AG09319 (cell line): ENCODE measurements around the gene UBE2F.
"Not testable (repeated sequence)": the region's sequence is repeated elsewhere in the genome, so short reads cannot be mapped to it uniquely, and the experiment has no call there.

ENCODE experiments used
- DNase-seq: peaks from one replicate; pipeline ENCODE4 v3.0.0-alpha.2; 2010; ENCODE audit warnings: low read depth; ENCODE audit errors: extremely low read depth
- TF ChIP-seq, protein P1 (sequence below): IDR thresholded peaks from 2 replicates; pipeline ENCODE4 v1.5.1; 2011; ENCODE audit warnings: low read depth, mild to moderate bottlenecking, inconsistent platforms, low read length, moderate library complexity

The UBE2F gene

DNA sequence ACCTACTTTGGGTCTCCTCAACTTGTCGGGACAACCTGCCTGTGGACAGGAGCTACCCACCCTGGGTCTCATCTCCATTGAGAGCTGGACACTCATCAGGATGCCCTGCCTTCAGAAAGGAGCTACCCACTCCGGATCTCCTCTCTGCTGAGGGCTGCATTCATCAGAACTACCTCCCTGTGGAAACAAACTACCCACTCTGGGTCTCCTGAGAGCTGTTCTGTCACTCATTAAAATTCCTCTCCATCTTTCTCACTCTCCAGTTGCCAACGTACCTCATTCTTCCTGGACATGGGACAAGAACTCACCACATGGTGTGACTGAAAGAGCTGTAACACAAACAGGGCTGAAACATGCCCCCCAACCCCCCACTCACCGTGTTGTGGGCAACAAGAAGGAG, 22.5 kb upstream of the UBE2F start:
- TF ChIP-seq, protein P1, sequence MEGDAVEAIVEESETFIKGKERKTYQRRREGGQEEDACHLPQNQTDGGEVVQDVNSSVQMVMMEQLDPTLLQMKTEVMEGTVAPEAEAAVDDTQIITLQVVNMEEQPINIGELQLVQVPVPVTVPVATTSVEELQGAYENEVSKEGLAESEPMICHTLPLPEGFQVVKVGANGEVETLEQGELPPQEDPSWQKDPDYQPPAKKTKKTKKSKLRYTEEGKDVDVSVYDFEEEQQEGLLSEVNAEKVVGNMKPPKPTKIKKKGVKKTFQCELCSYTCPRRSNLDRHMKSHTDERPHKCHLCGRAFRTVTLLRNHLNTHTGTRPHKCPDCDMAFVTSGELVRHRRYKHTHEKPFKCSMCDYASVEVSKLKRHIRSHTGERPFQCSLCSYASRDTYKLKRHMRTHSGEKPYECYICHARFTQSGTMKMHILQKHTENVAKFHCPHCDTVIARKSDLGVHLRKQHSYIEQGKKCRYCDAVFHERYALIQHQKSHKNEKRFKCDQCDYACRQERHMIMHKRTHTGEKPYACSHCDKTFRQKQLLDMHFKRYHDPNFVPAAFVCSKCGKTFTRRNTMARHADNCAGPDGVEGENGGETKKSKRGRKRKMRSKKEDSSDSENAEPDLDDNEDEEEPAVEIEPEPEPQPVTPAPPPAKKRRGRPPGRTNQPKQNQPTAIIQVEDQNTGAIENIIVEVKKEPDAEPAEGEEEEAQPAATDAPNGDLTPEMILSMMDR: no peak
- DNase-seq: no peak

DNA sequence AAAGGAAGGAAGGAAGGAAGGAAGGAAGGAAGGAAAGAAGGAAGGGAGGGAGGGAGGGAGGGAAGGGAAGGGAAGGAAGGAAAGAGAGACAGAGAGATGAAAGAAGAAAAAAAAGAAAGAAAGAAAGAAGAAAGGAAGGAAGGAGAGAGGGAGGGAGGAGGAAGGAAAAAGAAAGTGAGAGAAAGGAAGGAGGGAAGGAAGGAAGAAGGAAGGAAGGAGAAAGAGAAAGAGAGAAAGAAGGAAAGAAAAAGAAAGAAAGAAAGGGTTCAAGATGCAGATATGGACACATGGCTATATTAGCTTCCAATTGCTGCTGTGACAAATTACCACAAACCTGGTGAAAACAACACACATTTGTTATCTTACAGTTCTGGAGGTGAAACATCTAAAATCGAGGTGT, 20.4 kb upstream of the UBE2F start:
- no peak for DNase-seq

DNA sequence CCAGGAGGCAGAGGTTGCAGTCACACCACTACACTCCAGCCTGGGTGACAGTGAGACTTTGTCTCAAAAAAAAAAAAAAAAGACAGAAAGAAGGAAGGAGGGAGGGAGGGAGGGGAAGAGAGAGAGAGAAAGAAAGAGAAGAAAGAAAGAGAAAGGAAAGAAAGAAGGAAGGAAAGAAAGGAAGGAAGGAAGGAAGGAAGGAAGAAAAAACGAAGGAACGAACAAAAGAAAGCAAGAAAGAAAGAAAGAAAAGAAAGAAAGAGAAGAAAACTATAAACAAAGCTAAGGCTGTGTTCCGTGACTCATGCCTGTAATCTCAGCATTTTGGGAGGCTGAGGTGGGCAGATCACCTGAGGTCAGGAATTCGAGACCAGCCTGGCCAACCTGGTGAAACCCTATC, 15.5 kb upstream of the UBE2F start:
- not testable (repeated sequence) for DNase-seq

More for the DNA sequence above, 20.4 kb upstream of the UBE2F start:
- TF ChIP-seq, protein P1: no peak

DNA sequence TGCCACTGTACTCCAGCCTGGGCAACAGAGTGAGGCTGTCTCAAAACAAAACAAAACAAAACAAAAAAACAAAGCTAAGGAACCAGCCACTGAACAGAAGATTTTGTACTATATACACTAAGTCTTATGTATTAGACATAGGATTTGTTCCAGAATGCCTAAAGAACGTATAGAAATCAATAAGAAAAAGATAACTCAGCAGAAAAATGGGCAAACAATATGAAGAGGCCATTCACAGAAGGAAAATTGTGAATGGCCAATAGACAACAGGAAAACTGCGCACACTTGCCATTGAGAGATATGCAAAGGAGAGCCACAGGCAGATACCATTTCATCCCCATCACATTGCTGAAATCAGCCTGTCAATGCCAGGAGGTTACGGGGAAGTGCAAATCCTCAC, 14.9 kb upstream of the UBE2F start:
- DNase-seq: no peak
- TF ChIP-seq, protein P1: no peak

DNA sequence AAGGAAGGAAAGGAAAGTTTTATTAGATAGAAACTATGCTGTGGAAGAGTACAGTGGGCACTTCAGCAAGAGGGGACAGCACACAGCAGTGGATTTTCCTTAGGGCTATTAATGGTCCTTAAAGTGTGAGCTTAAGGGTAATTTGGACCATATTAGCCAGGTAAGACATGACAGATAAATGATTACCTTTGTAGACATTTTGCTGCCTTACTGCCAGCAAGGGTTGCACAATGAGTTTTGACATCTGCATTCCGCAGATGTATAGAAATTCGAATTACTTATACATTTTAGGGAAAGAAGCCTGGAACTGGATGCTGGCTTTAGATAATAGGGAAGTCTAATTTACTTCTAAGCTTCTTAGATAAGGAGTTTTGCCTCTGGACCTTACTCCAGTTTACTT, 14.0 kb upstream of the UBE2F start:
- no peak for DNase-seq

DNA sequence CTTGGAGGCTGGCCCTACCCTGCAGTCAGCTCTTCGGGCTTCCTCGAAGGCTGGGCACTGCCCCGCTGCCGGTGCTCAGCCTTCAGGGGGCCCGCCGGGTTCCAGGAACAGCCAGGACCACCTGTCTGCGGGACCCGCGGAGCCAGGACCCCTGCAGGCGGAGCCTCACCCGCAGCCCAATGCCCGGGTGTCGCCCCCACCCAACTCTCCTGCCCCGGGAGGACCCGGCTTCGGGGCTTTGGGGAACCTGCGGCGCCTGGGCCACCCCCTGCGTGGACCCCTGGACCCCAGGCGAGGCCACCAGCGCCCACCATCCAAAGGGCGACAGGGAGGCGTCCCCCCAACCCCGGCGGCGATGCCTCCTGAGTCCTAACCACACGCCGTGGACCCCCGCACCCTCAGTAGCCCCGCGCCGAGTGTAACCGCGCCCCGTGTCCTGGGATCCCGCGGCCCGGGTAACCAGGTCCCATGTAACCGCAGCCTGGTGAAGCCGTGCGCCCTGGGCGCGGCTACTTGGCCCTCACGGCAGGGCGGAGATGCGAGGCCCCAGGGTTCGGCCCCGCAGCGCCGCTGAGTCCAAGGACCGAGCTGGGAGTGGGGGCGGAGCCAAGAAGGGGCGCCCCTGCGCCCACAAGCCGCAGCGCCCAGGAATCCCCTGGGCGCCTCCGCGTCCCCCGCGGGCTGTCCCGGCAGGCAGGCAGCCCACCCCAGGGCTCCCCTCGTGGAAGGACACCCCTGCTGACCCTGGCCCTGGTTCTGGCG, 11.0 kb upstream of the UBE2F start:
- DNase-seq: no peak
- TF ChIP-seq, protein P1: no peak

More for the DNA sequence above, 14.0 kb upstream of the UBE2F start:
- TF ChIP-seq, protein P1: no peak

DNA sequence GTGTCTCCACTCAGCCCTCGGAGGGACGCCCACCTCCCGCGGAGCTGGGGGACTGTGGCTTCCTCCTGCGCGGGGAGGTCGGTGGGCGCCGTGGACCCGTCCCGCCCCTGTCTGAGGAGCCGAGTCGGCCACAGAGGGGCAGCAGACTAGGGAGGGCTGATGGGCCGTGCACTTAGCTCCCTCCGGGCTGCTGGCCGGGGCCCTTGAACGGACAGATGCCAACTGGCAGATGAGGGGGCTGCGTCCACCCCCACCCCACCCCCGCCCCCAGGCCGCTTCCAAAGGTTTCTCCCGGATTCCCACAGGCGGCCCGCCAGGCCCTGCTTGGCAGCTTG, 10.4 kb upstream of the UBE2F start:
- no peak for DNase-seq
- TF ChIP-seq, protein P1: no peak; the same call in 1 of the 2 replicates

DNA sequence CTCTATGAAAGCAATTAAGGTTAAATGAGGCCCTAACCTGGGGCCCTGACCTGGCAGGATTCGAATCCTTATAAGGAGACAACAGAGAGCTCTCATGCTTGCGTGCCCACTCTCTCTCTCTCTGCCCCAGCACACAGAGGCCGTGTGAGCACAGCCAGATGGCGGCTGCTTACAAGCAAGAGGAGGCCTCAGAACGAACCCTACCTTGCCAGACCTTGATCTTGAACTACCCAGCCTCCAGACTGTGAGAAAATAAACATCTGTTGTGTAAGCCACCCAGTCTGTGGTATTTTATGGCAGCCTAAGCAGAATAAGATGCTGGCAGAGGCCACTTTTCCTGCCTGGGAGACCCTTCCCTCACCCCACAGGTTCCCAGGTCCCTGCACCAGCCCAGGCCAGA, 5.2 kb upstream of the UBE2F start:
- DNase-seq: no peak
- TF ChIP-seq, protein P1: no peak
